NCI-H2227 (cell line): ENCODE results near the gene CELF2.

Source experiments
- DNase-seq: peaks from one replicate; lab custom pipeline; 2025; ENCODE audit not compliant: unreplicated experiment; lab: John Stamatoyannopoulos, UW

CELF2 gene

GRCh38 chr10:11192304-11193000 lies 174.8 kb downstream of the CELF2 start:
- no peak for DNase-seq

- no peak for DNase-seq
These were observed 175.4 kb downstream of the CELF2 start for GRCh38 chr10:11193001-11193551.

- no peak for DNase-seq
These were observed 177.4 kb downstream of the CELF2 start for GRCh38 chr10:11194859-11195586.

- DNase-seq, result no peak
These were observed 178.0 kb downstream of the CELF2 start for GRCh38 chr10:11195623-11196022.

GRCh38 chr10:11197266-11197712 lies 179.6 kb downstream of the CELF2 start:
- DNase-seq, result no peak

GRCh38 chr10:11197878-11198277 lies 180.2 kb downstream of the CELF2 start:
- DNase-seq, result no peak

- no peak for DNase-seq
These were observed 184.2 kb downstream of the CELF2 start for GRCh38 chr10:11201911-11202310.

GRCh38 chr10:11204351-11204942 lies 186.8 kb downstream of the CELF2 start:
- no peak for DNase-seq

- no peak for DNase-seq
These were observed 187.5 kb downstream of the CELF2 start for GRCh38 chr10:11205030-11205772.

GRCh38 chr10:11206676-11207559 lies 189.2 kb downstream of the CELF2 start:
- DNase-seq, result no peak

- no peak for DNase-seq
These were observed 189.8 kb downstream of the CELF2 start for GRCh38 chr10:11207560-11207844.

GRCh38 chr10:11208243-11208642 lies 190.6 kb downstream of the CELF2 start:
- DNase-seq, result no peak

- DNase-seq, result no peak
These were observed 191.5 kb downstream of the CELF2 start for GRCh38 chr10:11208908-11209829.

GRCh38 chr10:11209830-11210181 lies 192.1 kb downstream of the CELF2 start:
- no peak for DNase-seq

- no peak for DNase-seq
These were observed 192.7 kb downstream of the CELF2 start for GRCh38 chr10:11210211-11210922.

GRCh38 chr10:11212288-11213085 lies 194.8 kb downstream of the CELF2 start:
- no peak for DNase-seq

GRCh38 chr10:11213137-11213536 lies 195.5 kb downstream of the CELF2 start:
- DNase-seq, result no peak

- DNase-seq, result no peak
These were observed 196.7 kb downstream of the CELF2 start for GRCh38 chr10:11214407-11214806.
